Cortex of kidney (tissue), 1 donor: ENCODE measurements around the gene LUC7L2.
"Not testable (repeated sequence)": the region's sequence is repeated elsewhere in the genome, so short reads cannot be mapped to it uniquely, and the experiment has no call there.

ENCODE experiments used
- DNase-seq: peaks from one replicate; lab custom pipeline; 2025; lab: John Stamatoyannopoulos, UW

Gene LUC7L2

DNA sequence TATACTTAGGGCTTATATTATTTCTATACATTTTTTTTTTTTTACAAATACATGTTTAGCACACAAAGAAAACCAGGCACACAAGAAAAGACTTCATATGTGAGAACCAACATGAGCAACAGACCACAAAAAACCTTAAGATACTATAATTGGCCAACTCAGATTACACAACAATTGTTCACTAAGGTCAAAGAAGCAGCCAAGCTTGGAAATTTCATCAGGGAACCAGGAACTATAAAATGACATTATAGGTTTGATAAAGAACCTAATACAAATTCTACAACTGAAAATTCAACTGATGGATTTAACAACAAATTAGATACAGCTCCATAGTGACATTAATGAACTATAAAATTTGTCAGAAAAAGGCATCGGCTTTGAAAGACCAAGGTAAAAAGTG lies 4.4 kb upstream of the LUC7L2 start:
- DNase-seq, result no peak

DNA sequence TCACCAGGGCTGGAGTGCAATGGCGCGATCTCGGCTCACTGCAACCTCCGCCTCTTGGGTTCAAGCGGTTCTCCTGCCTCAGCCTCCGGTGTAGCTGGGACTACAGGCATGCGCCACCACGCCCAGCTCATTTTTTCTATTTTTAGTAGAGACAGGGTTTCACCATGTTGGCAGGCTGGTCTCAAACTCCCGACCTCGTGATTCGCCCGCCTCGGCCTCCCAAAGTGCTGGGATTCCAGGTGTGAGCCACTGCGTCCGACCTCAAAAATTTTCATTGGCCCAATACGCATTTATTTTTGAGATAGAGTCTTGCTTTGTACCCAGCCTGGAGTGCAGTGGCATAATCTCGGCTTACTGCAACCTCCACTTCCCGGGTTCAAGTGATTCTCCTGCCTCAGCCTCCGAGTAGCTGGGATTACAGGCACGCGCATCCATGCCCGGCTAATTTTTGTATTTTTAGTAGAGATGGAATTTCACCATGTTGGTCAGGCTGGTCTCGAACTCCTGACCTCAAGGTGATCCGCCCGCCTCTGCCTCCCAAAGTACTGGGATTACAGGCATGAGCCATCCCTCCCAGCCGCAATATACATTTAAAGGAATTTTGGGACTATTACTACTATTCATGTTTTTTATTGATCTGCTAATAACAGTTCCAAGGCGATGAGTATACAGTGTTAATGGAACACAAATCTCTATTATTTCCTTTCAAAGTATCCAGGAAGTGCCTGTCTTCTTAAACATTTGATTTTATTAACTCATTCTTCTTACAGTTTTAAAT lies 1.8 kb upstream of the LUC7L2 start:
- not testable (repeated sequence) for DNase-seq

DNA sequence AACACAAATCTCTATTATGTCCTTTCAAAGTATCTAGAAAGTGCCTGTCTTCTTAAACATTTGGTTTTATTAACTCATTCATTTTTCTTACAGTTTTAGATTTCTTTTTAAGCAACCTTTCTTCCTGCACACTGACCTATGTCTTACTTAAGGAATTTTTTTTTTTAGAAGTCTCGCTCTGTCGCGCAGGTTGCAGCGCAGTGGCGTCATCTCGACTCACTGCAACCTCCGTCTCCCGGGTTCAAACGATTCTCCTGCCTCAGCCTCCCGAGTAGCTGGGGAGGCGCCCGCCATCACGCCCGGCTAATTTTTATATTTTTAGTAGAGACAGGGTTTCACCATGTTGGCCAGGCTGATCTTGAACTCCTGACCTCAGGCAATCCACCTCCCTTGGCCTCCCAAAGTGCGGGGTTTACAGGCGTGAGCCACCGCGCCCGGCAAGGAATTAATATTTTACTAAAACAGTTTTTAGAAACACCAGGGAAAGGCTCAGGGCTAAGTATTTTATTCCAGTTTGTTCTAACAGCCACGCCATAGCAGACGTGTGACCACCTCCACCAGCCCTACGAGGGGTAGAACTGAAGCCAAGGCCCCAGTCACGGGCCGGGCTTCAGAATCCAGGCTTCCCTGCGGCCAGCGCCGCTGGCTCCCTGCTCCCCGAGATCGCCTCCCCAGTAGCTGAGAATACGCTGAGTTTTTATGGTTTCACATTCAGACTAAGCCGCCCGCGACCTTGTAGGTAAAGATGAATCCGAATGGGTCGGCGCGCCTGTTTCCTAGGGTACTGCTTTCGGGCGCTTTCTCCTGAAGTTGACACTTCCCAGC lies 941 bp upstream of the LUC7L2 start:
- no peak for DNase-seq

DNA sequence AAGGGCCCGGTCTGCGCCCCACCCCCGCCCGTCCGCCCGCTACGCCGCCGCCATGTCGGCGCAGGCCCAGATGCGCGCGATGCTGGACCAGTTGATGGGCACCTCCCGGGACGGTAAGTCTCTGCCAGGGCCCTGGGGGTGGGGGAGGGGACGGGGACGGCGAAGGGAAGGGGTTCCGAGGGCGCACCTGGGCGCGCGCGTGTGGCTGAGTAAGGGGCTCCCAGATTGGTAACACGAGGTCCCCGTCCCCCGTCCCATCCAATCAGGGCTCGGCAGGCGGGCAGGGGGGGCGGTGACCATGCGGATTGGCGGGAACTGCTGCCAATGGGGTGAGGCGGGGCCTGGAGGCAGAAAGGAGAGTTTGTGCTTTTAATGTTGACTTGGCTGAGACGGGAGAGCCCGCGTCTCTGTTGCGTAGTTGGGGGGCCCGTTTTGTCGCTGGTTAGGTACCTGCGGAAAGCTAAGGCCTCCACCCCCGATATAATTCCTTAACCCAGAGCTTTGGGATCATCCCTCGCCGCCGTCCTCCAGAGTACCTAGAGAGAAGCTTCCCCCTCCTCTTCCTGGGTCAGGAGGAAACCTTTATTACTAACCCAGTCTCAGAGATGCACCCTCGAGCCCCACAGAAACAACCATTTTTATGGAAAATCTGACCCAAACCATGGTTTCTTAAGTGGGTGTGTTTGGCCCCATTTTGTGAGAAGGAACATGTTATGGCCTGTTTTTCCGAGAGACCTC lies 685 bp downstream of the LUC7L2 start:
- peak; percentile 83 for DNase-seq

GRCh38 chr7:139360948-139361307 lies 1.2 kb downstream of the LUC7L2 start:
- no peak for DNase-seq

GRCh38 chr7:139361523-139361922 lies 1.8 kb downstream of the LUC7L2 start:
- DNase-seq, result no peak

DNA sequence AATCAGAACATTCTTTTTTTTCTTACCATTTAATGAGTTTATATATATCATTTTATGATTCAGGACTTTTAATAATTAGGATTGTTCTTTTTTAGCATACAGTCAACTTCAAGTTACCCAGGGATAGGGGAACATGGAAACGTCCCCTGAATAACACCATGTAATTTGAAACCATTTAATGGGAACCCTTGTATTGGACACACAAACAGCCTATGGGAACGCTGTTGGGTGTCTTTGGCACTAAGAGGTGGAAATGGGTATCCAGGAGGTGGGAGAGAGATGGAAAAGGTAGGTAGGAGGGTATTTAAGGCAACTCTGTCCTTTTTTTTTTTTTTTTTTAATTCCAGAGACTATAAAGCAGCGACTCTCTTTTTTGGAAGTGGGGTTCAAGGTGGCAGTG lies 2.6 kb downstream of the LUC7L2 start:
- DNase-seq, result no peak

DNA sequence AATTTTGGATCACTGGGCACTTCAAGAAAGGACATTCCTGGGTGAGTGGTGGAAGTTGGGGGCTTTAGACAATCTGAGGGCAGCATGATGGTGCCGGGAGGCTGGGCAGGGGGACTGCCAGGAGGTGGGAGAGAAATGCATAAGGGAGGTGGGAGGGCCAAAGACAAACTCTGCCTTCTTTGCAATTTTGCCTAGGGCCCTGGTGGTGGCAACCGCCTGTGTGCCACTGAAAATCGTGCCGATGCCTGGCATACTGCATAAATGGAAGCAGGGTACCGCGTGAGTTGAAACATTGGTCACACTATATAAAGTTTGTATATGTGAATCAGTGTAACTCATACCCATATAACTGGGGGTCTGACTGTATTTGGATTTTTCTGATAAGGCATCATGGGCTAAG lies 3.3 kb downstream of the LUC7L2 start:
- no peak for DNase-seq

GRCh38 chr7:139365336-139365735 lies 5.6 kb downstream of the LUC7L2 start:
- no peak for DNase-seq

DNA sequence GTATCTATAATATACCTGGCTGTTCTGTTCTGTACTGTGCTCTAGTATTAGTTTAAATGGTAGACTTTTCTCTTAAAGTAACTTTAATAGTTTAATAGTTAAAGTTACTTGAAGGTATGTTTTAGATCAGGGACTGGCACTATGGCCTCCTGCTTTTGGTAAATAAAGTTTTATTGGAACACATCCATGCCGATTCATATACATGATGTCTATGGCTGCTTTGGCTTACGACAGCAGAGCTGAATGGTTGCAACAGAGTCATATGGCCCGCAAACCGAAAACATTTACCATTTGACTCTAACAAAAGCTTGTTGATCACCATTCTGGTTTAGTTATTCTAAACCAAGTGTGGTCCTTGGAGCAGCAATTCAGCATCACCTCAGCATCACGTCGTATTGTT lies 6.7 kb downstream of the LUC7L2 start:
- DNase-seq, result no peak

GRCh38 chr7:139367438-139368155 lies 7.9 kb downstream of the LUC7L2 start:
- no peak for DNase-seq

DNA sequence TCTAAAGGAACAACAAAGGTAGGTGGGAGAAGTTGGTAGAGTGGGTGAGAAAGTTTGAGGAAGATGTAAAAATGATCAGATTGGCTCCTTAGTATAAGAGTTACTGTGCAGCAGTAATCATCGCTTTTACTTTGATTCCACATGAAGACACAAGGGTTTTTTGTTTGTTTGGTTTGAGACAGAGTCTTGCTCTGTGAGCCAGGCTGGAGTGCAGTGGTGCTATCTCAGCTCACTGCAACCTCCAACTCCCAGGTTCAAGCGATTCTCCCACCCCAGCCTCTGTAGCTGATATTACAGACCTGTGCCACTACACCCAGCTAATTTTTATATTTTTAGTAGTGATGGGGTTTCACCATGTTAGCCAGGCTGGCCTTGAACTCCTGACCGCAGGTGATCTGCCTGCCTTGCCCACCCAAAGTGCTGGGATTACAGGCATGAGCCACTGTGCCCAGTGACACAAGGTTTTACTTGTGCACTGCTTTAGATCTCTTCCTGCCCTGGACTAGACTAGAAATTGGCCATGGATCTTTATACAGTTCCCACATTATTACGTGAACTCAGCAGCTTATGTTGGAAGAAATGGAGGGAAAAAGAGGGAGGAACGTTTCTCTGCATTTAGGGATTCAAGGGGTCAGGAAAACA lies 10.7 kb downstream of the LUC7L2 start:
- DNase-seq, result no peak

DNA sequence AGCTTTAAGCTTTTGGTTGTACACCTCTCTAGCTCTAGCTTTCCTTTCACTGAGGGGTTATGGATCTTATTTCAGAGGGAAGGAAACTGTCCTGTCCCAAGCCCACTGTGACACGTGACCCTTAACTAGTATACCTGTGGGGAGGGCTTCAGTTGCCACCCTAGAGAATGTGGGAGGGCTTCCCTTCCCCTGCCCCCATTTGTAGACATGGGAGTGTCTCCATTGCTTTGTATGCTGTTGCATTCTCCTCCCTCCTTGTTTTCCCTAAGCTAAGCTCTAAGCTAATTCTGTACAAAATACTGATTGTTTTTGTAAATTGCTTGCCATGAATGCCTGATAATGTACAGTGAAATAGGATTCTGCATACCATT lies 11.2 kb downstream of the LUC7L2 start:
- no peak for DNase-seq

DNA sequence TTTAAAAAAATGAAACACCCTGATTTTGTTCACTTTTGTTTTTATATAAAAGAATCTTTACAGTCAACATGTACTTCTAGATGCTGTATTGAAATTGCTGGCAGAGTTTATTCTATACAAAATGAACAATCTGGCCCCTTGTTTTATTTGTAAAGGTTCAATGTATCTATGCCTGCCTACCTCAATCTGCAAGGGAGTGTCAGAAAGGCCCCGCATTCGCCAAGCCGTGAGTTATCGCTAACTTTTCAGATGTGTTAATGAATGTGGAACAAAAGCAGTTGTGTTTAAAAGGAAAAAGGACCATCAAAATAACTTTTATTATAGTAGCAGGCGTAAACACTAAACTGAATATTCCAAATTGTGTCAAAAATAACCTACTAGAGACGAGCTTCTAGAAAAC lies 14.6 kb downstream of the LUC7L2 start:
- DNase-seq, result no peak

DNA sequence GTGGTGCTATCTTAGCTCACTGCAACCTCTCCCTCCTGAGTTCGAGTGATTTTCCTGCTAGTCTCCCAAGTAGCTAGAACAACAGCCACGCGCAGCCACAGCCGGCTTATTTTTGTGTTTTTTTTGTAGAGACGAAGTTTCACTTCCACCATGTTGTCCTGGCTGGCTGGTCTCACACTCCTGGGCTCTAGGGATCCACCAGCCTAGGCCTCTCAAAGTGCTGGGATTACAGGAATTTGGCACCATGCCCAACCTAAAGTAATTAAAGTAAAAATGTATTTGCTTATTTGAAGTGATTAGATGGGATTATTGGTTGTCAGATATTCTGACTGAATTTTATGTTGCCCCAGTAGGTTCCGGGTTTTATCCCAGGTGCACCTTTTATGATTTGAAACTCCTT lies 22.7 kb downstream of the LUC7L2 start:
- no peak for DNase-seq

- DNase-seq, result no peak
Measured at GRCh38 chr7:139384611-139385010, 24.9 kb downstream of the LUC7L2 start.

- no peak for DNase-seq
Measured at GRCh38 chr7:139387594-139387993, 27.9 kb downstream of the LUC7L2 start.

DNA sequence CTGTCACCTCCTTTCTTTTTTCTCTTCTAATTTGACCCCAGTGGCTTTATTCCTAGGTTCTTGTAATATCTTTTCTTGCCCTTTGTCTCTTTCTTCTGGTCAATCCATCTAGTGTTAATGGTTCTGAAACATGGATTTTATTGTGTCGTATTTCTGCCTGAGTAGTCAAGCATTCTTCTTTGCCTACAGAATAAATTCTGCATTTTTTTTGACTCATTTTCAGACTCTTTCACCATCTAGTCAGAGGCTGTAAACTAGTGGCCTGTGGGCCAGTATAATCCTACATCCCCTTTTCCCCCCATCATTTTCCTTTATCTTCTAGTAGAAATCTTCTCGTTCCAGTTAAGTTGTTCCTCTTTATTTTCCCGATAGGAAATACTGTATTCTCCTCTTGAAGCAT lies 29.4 kb downstream of the LUC7L2 start:
- DNase-seq, result no peak

DNA sequence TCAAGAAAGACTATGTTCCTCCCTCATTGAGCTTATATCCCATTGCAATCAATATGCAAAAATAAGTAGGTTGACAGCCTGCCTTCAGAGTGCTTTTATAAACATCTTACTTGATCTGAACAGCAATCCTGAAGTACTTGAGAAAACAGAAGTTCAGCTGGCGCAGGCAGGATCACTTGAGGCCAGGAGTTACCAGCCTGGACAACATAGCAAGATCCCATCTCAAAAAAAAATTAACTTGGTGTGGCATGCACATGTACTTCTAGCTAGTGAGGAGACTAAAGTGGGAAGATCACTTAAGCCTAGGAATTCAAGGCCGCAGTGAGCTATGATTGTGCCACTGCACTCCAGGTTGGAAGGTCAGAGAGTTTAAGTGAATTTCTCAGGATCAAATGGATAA lies 30.1 kb downstream of the LUC7L2 start:
- no peak for DNase-seq

DNA sequence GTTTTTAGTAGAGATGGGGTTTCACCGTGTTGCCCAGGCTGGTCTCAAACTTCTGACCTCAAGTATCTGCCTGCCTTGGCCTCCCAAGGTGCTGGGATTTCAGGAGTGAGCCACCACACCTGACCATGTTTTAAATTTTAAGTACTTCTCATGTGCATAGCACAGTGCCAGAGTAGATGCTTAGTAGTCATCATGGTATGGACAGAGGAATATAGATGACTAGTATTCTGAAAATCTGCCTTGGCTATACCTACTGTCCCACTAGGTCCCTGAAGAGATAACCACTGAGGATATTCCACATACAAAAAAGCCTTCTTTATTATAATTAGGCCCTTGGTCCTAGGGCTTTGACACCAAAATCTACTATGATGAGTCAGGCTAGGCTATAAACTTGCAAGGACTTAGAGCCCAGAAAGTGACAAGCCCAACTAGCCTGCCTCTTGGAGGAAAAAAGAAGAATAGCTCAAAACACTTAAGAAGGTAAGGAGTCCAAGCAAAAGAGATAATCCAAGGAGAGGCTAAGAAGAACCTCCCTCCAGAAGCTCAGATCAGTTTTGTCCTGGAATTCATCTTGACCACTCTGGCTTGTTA lies 34.0 kb downstream of the LUC7L2 start:
- no peak for DNase-seq

- no peak for DNase-seq
Measured at GRCh38 chr7:139394540-139394939, 34.8 kb downstream of the LUC7L2 start.
